ENCODE measurements around the gene BMERB1. TPM values are rescaled to one million over a fixed set of nuclear protein-coding genes. Genes with fewer than 3 reads are reported as not detected.
A peak's percentile ranks its signal among the peaks of the same experiment; 100 is the strongest.
"Not testable (repeated sequence)": the region's sequence is repeated elsewhere in the genome, so short reads cannot be mapped to it uniquely, and the experiment has no call there.

BMERB1 gene
- total and polyA plus RNA-seq, 4 experiments from 2014 or later = 0.43 to 4.0 (median 2.6) TPM

DNA sequence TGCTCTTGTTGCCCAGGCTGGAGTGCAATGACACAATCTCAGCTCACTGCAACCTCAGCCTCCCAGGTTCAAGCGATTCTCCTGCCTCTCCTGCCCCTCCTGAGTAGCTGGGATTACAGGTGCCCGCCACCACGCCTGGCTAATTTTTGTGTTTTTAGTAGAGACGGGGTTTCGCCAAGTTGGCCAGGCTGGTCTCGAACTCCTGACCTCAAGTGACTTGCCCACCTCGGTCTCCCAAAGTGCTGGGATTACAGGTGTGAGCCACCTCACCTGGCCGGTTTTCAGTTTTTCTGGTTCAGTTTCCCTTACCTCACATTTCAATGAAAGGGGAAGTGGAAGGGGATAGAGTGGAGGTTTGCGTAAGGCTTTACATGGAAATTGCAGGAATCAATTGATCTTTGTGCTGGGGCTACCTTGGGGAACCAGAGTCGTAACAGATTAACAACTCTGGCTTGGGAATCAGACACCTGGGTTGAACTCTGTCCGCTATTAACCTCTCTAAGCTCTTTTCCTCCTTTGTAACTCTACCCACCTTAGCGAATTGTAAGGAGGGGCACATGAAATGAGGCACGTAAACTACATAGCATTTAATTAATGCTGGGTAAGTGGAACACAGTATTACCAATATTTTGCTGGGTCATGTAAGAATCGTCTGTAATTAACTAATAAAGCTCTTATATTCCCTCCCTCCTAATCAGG, 35.6 kb upstream of the BMERB1 start:
- no peak overlapping the region for H3K4me3 Mint-ChIP-seq

DNA sequence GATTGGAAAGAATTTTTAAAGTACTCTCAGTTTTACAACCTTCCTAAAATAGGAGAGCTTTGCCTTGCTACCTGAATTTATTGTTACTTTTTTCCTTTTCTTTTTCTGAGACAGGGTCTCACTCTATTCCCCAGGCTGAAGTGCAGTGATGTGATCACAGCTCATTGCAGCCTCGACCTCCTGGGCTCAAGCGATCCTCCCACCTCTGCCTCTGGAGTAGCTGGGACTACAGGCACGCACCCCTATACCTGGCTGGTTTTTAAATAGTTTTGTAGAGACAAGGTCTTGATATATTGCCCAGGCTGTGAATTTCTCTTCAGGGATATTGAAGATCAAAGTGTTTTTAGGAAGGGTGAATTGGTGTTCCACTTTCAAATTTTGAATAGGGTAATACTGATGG, 35.1 kb upstream of the BMERB1 start:
- no peaks in the 10 kb centered on the region for H3K4me1 ChIP-seq (ENCODE audit: insufficient read depth, low read length)
- ChIA-PET POLR2A (ENCODE audit: partially characterized antibody) (no interaction called here), CTCF (ENCODE audit: partially characterized antibody) (no interaction called here)
- Mint-ChIP-seq H3K36me3 (no peaks in the 10 kb centered on the region), H3K9me3 (no peaks in the 10 kb centered on the region), H3K27me3 (peaks cover 15 to 24% of the 10 kb centered on the region in 2 donors), H3K4me1 (peaks cover 0 to 8% (median 0%) of the 10 kb centered on the region in 4 donors), H3K4me3 (no peak overlapping the region), H3K27ac (no peak overlapping the region)
- H3K27me3 ChIP-seq (ENCODE audit: insufficient read depth, low read length) = no peaks in the 10 kb centered on the region
- no peak overlapping the region for H3K27ac ChIP-seq (ENCODE audit: low read depth, low read length)
- intact Hi-C loops (cut with micrococcal nuclease) = no loop called here
- no peaks in the 10 kb centered on the region for H3K36me3 ChIP-seq (ENCODE audit: insufficient read depth, low read length)
- DNase-seq = no peak
- no peaks in the 10 kb centered on the region for H3K9me3 ChIP-seq (ENCODE audit: control insufficient read depth in 1 of 2, low read length in 2 of 2)
- H3K4me3 ChIP-seq (ENCODE audit: low read length in 2 of 2) = no peak overlapping the region

More for the DNA sequence above, 35.6 kb upstream of the BMERB1 start:
- Mint-ChIP-seq H3K36me3 (no peaks in the 10 kb centered on the region), H3K9me3 (no peaks in the 10 kb centered on the region), H3K27ac (no peak overlapping the region), H3K4me1 (peaks cover 0 to 8% (median 0%) of the 10 kb centered on the region in 4 donors), H3K27me3 (peaks cover 18 to 24% of the 10 kb centered on the region in 2 donors)
- no peak overlapping the region for H3K4me3 ChIP-seq (ENCODE audit: low read length in 2 of 2)
- no peaks in the 10 kb centered on the region for H3K36me3 ChIP-seq (ENCODE audit: insufficient read depth, low read length)
- no peak overlapping the region for H3K27ac ChIP-seq (ENCODE audit: low read depth, low read length)
- ChIA-PET POLR2A (ENCODE audit: partially characterized antibody) (interaction anchor here (0.6 kb wide), 1 partner anchor 31 kb away, joined by 3 read pairs; no protein-coding TSS in a partner anchor), CTCF (ENCODE audit: partially characterized antibody) (no interaction called here)
- no peaks in the 10 kb centered on the region for H3K27me3 ChIP-seq (ENCODE audit: insufficient read depth, low read length)
- intact Hi-C loops (cut with micrococcal nuclease) = no loop called here
- no peaks in the 10 kb centered on the region for H3K9me3 ChIP-seq (ENCODE audit: control insufficient read depth in 1 of 2, low read length in 2 of 2)
- no peaks in the 10 kb centered on the region for H3K4me1 ChIP-seq (ENCODE audit: insufficient read depth, low read length)
- no peak for DNase-seq

DNA sequence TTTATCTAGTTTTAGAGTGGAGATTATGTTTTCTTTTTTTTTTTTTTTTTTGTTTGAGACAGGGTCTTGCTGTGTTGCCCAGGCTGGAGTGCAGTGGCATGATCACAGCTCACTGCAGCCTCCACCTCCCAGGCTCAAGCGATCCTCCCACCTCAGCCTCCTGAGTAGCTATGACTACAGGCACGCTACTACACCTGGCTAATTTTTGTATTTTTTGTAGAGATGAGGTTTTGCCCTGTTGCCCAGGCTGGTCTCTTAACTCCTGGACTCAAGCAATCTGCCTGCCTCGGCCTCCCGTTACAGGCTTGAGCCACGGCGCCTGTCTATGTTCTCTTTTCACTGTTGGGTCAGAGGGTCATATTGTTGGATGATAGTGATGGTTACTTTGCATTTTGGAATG, 34.1 kb upstream of the BMERB1 start:
- H3K27ac Mint-ChIP-seq; H3K4me1 ChIP-seq (ENCODE audit: insufficient read depth, low read length); H3K36me3 ChIP-seq (ENCODE audit: insufficient read depth, low read length); DNase-seq; H3K27ac ChIP-seq (ENCODE audit: low read depth, low read length); H3K27me3 ChIP-seq (ENCODE audit: insufficient read depth, low read length); H3K4me3 Mint-ChIP-seq; H3K36me3 Mint-ChIP-seq; H3K9me3 ChIP-seq (ENCODE audit: control insufficient read depth in 1 of 2, low read length in 2 of 2); H3K9me3 Mint-ChIP-seq; CTCF ChIA-PET (ENCODE audit: partially characterized antibody); H3K4me3 ChIP-seq (ENCODE audit: low read length in 2 of 2); H3K4me1 Mint-ChIP-seq; POLR2A ChIA-PET (ENCODE audit: partially characterized antibody); intact Hi-C loops (cut with micrococcal nuclease): not testable (repeated sequence)
- peaks cover 12 to 21% of the 10 kb centered on the region in 2 donors for H3K27me3 Mint-ChIP-seq

DNA sequence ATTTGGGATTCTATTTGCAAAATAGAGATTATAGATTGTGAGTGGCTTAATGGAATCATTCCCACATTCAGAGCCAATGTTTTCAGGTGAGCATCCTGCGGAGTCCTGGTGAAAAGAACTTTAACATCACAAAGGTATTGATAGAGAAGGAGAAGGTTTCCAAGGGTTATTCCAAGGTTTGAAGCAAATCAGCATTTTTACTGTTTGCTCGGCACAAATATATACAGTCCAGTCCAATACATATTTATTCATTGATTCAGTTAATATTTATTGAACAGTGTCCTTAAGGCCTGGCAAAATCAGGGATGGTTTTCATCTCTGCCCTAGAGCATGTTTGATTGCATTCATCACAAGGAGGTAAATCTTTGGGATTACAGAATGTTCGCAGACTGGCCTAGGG, 32.4 kb upstream of the BMERB1 start:
- H3K36me3 ChIP-seq (ENCODE audit: insufficient read depth, low read length) = no peaks in the 10 kb centered on the region
- intact Hi-C loops (cut with micrococcal nuclease) = no loop called here
- no peaks in the 10 kb centered on the region for H3K4me1 ChIP-seq (ENCODE audit: insufficient read depth, low read length)
- H3K4me3 Mint-ChIP-seq = no peak overlapping the region
- H3K4me1 Mint-ChIP-seq = no peaks in the 10 kb centered on the region
- no peak overlapping the region for H3K27ac ChIP-seq (ENCODE audit: low read depth, low read length)
- H3K27ac Mint-ChIP-seq = no peak overlapping the region
- H3K9me3 ChIP-seq (ENCODE audit: control insufficient read depth in 1 of 2, low read length in 2 of 2) = no peaks in the 10 kb centered on the region
- H3K36me3 Mint-ChIP-seq = no peaks in the 10 kb centered on the region
- ChIA-PET POLR2A (ENCODE audit: partially characterized antibody) (no interaction called here), CTCF (ENCODE audit: partially characterized antibody) (no interaction called here)
- H3K27me3 ChIP-seq (ENCODE audit: insufficient read depth, low read length) = no peaks in the 10 kb centered on the region
- no peaks in the 10 kb centered on the region for H3K9me3 Mint-ChIP-seq
- H3K4me3 ChIP-seq (ENCODE audit: low read length in 2 of 2) = no peak overlapping the region
- no peak for DNase-seq
- H3K27me3 Mint-ChIP-seq = peaks cover 9 to 14% of the 10 kb centered on the region in 2 donors

DNA sequence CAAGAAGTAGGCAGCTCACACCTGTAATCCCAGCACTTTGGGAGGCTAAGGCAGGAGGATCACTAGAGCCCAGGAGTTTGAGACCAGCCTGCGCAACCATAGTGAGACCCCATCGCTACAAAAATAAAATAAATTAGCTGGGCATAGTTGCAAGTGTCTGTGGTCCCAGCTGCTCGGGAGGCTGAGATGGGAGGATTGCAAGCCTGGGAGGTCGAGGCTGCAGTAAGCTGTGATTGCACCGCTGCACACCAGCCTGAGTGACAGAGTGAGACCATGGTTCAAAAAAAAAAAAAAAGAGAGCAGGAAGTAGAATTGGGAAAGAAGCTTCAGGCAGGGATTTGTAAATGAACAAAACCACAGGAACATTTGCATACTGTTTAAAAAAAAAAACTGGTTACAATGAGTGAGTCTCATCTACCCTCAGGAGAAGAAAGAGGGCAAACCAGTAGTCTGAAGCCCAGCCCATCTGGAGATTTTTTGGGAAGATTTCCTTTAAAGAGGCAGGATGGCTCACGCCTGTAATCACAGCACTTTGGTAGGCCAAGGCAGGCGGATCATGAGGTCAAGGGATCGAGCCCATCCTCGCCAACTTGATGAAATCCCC, 30.9 kb upstream of the BMERB1 start:
- H3K36me3 Mint-ChIP-seq = no peaks in the 10 kb centered on the region
- H3K4me3 Mint-ChIP-seq = peak overlapping the region in 1 of 8 donors; percentile 34
- DNase-seq = no peak
- H3K4me3 ChIP-seq (ENCODE audit: low read length in 2 of 2) = no peak overlapping the region
- no peaks in the 10 kb centered on the region for H3K27me3 ChIP-seq (ENCODE audit: insufficient read depth, low read length)
- no peaks in the 10 kb centered on the region for H3K9me3 Mint-ChIP-seq
- no peak overlapping the region for H3K27ac ChIP-seq (ENCODE audit: low read depth, low read length)
- H3K4me1 Mint-ChIP-seq = no peaks in the 10 kb centered on the region
- H3K36me3 ChIP-seq (ENCODE audit: insufficient read depth, low read length) = no peaks in the 10 kb centered on the region
- H3K9me3 ChIP-seq (ENCODE audit: control insufficient read depth in 1 of 2, low read length in 2 of 2) = no peaks in the 10 kb centered on the region
- CTCF ChIA-PET (ENCODE audit: partially characterized antibody) = no interaction called here
- peaks cover 6% of the 10 kb centered on the region in 2 donors for H3K27me3 Mint-ChIP-seq
- H3K27ac Mint-ChIP-seq = no peak overlapping the region
- H3K4me1 ChIP-seq (ENCODE audit: insufficient read depth, low read length) = no peaks in the 10 kb centered on the region
- intact Hi-C loops (cut with micrococcal nuclease) = no loop called here
- POLR2A ChIA-PET (ENCODE audit: partially characterized antibody) = no interaction called here

DNA sequence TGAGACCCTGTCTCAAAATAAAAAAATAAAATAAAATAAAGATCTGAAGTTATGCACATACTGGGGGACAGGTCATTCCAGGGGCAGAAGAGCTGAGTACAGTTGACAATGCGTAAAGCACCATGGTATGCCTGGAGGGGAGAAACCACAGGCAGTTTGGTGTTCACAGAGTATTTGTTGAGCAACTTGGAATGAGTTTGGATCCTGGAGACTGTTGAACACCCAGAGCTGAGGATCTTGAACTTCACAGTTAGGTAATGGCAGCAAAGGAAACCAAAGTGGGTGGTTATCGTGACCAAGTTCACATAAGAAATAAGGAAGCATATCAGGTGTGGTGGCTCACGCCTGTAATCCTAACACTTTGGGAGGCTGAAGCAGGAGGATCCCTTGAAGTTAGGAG, 30.3 kb upstream of the BMERB1 start:
- H3K9me3 Mint-ChIP-seq; POLR2A ChIA-PET (ENCODE audit: partially characterized antibody); H3K27me3 Mint-ChIP-seq; H3K27ac ChIP-seq (ENCODE audit: low read depth, low read length); H3K36me3 Mint-ChIP-seq; H3K4me1 Mint-ChIP-seq; H3K36me3 ChIP-seq (ENCODE audit: insufficient read depth, low read length); DNase-seq; H3K27me3 ChIP-seq (ENCODE audit: insufficient read depth, low read length); CTCF ChIA-PET (ENCODE audit: partially characterized antibody); H3K4me1 ChIP-seq (ENCODE audit: insufficient read depth, low read length); H3K27ac Mint-ChIP-seq; intact Hi-C loops (cut with micrococcal nuclease); H3K4me3 Mint-ChIP-seq; H3K9me3 ChIP-seq (ENCODE audit: control insufficient read depth in 1 of 2, low read length in 2 of 2); H3K4me3 ChIP-seq (ENCODE audit: low read length in 2 of 2): not testable (repeated sequence)

DNA sequence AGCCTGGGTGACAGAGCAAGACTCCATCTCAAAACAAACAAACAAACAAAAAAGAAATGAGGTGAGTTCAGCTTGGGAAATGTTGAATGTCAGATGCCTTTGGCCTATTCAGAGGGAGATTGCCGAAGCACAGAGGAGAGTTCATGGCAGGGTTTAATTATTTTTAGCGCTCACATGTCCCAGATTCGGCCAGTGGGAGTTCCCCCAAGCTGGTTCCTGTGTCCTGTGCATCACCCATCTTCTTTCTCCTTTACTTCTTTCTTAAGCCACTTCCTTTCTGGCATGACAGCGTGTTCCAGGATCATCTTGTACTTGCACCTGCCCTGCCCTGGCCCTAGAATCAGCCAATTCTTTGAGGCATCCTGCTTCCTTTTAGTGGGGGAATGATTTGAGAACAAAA, 29.6 kb upstream of the BMERB1 start:
- no peak for DNase-seq
- Histone ChIP-seq H3K36me3 (ENCODE audit: insufficient read depth, low read length) (no peaks in the 10 kb centered on the region), H3K4me1 (ENCODE audit: insufficient read depth, low read length) (no peaks in the 10 kb centered on the region), H3K4me3 (ENCODE audit: low read length in 2 of 2) (no peak overlapping the region), H3K27me3 (ENCODE audit: insufficient read depth, low read length) (no peaks in the 10 kb centered on the region), H3K9me3 (ENCODE audit: control insufficient read depth in 1 of 2, low read length in 2 of 2) (no peaks in the 10 kb centered on the region), H3K27ac (ENCODE audit: low read depth, low read length) (no peak overlapping the region)
- H3K36me3 Mint-ChIP-seq = no peaks in the 10 kb centered on the region
- H3K27ac Mint-ChIP-seq = no peak overlapping the region
- intact Hi-C loops (cut with micrococcal nuclease) = no loop called here
- ChIA-PET CTCF (ENCODE audit: partially characterized antibody) (no interaction called here), POLR2A (ENCODE audit: partially characterized antibody) (no interaction called here)
- no peak overlapping the region for H3K4me3 Mint-ChIP-seq
- no peaks in the 10 kb centered on the region for H3K4me1 Mint-ChIP-seq
- H3K9me3 Mint-ChIP-seq = no peaks in the 10 kb centered on the region
- H3K27me3 Mint-ChIP-seq = no peaks in the 10 kb centered on the region

Data from CD4-positive, alpha-beta memory T cell (primary cell).